Endothelial cell of hepatic sinusoid (primary cell): Measurements from ENCODE around the gene SDF4.

Experiments
- in situ Hi-C: cut with HindIII; loops from 2 replicates; pipeline ENCODE4 v1.10.0; 2017; ENCODE audit warnings: low sequenced_read_pairs

SDF4 gene

DNA sequence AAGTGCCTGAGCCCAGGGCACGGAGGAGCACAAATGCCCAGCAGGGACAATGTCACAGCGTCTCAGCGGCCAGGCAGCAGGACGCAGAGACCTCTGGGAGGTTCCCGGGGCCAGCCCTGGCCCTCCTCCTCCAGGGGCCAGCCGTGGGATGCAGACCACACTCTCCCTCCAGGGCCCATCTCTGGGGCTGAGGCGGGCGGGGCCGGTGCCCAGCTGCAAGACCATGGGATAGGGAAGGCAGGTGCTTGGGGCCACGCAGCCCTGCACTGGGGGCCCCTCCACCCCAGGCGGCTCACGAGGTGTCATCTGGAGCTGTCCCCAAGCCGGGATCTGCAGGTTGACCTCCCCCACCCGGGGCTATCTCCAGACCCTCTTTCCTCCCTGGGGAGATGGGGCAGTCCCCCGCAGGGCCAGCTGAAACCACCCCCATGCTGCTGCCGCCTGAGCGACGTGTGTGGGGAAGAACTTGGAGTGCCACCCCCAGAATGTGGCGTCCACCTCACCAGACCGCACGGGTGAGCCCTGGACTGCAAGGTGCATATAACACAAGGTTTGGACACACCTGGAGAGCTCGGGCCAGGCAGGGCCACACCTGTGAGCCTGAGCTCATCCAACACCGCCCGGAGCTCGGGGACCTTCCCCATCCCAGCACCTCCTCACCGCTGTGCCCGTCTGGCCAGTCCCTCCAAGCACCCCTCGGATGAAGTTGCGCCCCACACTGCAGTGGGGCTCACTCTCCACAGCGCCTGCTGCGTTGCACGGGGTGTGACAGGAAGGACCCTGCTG lies 62.2 kb downstream of the SDF4 start:
- in situ Hi-C loops, result loop anchor here (5.0 kb wide), 1 partner anchor 42 kb away; no protein-coding TSS in a partner anchor

DNA sequence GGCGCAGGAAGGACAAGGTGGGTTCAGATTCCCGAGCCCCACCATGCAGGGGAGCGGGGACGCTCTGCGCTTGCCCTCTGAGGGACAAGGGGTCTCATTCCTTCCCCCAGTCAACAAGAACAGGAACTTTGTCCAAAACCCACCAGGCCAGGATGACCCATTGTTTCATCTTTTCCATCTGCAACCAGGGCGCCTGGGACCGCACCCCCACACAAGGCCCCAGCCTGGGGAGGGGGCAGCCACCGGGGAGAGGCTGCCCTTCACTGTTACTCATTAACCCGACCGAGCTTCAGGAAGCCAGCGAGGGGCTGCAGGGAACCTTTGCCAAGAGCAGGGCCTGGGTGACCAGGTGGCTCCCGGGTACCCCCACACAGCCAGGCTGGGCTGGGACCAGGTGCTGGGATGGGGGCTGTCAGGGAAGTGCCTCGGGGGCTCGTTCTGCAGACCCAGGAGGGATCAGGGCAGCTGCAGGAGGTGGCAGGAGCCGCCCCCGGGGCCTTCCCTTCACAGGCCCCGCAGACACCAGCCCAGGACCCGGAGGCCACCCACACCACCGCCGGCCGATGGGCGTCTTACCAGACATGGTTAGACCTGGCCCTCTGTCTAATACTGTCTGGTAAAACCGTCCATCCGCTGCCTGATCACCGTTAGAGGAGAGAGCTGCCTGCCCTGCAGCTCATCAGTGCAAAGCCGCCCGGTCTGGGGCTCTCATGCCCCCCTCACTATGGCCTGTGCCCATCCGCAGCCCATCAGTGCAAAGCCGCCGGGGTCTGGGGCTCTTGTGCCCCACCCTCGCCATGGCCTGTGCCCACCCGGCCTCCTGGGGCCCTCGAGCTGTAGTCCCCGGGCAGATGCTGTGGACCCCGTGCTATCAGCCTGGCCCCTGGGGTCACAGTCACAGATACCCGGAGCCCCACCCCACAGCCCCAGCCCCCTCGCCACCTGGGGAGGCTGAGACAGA lies 63.1 kb downstream of the SDF4 start:
- in situ Hi-C loops, result no loop called here

DNA sequence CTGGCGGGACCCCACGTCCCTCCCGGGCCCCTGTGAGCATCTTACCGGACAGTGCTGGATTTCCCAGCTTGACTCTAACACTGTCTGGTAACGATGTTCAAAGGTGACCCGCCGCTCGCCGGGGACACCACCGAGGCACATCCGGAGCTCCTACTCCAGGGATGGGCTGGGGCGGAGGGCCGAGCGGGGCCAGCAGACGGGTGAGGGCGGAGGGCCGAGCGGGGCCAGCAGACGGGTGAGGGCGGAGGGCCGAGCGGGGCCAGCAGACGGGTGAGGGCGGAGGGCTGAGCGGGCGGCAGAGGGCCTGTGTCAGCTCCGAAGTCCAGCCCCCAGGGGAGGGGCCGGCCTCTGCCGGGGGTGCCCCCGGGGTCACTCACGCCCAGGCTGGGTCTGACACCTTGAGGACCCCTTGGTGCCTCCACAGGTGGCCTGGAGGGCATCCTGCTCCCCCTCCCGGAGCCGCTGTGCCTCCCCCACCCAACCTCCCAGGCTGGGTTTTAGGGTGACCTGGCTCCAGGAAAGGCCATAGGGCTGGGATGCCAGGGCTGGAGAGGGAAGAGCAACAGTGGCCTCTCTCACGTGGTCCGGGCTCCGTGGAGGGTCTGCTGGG lies 63.9 kb downstream of the SDF4 start:
- in situ Hi-C loops, result no loop called here

GRCh38 chr1:1167398-1167821 lies 64.4 kb downstream of the SDF4 start:
- in situ Hi-C loops, result no loop called here
